ENCODE measurements around the gene LPP. TPM values are rescaled to one million over a fixed set of nuclear protein-coding genes. Genes with fewer than 3 reads are reported as not detected.

Gene LPP
- total RNA-seq, 2 donors from 2014 or later: 1,568 to 1,607 TPM

DNA sequence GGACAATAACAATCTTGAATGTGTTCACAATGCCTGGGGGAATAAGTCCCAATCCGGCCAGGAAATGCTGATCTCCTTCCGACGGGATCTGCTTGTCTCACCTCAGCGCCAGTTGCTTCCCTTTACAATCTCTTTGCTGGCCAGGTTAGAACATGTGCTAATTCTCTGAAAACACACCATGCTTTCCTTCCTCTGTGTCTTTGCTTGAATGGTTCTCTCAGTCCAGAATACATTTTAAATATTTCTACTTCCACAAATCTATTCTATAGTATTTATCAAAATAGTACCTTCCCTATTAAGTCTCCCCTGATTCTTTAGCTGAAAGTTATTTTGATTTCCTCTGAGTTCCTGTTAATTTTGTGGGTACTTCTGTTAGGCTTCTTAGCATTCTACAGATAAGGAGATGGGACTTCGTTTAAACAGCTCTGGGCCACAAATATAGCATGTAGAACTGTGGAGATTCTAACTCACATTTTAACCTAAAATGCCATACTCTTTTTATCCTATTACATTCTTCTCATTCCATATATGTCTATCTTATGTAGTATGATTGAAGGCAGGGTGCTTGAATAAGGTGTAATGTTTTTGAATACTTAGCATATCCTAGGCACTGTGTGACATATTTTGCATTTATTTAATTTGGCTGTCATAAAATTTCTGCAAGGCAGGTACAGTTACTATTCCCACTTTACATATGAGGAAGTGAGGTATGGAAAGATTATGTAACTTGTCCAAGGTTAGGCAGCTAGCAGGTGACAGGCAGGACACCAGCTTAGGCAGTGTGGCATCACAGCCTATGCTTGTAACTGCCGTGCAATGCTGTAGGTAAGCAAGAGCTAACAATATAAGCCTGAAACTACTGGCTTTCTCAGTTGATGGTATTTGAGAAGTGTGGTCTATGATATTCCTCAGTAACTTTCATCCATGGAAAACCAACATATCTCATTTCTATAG lies 299.8 kb downstream of the LPP start:
- no peak for DNase-seq (ENCODE audit: low spot score)
- no peaks in the 10 kb centered on the region for H3K36me3 ChIP-seq
- no peak overlapping the region for H3K27ac ChIP-seq
- H3K9me3 ChIP-seq: no peaks in the 10 kb centered on the region
- TF ChIP-seq, protein P1, sequence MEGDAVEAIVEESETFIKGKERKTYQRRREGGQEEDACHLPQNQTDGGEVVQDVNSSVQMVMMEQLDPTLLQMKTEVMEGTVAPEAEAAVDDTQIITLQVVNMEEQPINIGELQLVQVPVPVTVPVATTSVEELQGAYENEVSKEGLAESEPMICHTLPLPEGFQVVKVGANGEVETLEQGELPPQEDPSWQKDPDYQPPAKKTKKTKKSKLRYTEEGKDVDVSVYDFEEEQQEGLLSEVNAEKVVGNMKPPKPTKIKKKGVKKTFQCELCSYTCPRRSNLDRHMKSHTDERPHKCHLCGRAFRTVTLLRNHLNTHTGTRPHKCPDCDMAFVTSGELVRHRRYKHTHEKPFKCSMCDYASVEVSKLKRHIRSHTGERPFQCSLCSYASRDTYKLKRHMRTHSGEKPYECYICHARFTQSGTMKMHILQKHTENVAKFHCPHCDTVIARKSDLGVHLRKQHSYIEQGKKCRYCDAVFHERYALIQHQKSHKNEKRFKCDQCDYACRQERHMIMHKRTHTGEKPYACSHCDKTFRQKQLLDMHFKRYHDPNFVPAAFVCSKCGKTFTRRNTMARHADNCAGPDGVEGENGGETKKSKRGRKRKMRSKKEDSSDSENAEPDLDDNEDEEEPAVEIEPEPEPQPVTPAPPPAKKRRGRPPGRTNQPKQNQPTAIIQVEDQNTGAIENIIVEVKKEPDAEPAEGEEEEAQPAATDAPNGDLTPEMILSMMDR (IDR thresholded peaks at IDR 0.05): no peak
- no peak for ATAC-seq (ENCODE audit: insufficient number of reproducible peaks, low FRiP score, low read depth)
- no peak overlapping the region for H3K4me3 ChIP-seq
- peaks cover 33 to 38% of the 10 kb centered on the region in 2 donors for H3K4me1 ChIP-seq (ENCODE audit: control insufficient read depth in 1 of 2, low read depth in 2 of 2)
- H3K27me3 ChIP-seq (replicated peaks; ENCODE audit: insufficient read depth): no peaks in the 10 kb centered on the region

DNA sequence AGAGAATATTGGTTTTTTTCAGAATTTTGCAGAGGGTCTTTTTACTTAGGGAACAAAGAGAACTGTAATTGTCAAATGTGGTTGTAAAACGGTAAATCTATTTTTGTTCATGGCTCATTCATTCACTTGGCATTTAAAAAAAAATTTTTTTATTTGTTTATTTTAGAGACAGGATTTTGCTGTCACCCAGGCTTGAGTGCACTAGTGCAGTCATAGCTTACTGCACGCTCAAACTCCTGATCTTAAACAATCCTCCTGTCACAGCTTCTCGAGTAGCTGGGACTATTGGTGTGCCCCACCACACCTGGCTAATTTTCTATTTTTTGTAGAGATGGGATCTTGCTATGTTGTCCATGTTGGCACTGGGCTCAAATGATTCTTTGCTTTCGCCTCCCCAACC lies 301.8 kb downstream of the LPP start:
- Histone ChIP-seq H3K27ac (no peak overlapping the region), H3K27me3 (replicated peaks; ENCODE audit: insufficient read depth) (no peaks in the 10 kb centered on the region), H3K36me3 (no peaks in the 10 kb centered on the region), H3K9me3 (no peaks in the 10 kb centered on the region), H3K4me1 (ENCODE audit: control insufficient read depth in 1 of 2, low read depth in 2 of 2) (peaks cover 33 to 47% of the 10 kb centered on the region in 2 donors), H3K4me3 (no peak overlapping the region)
- no peak for DNase-seq (ENCODE audit: low spot score)
- TF ChIP-seq, protein P1 (IDR thresholded peaks at IDR 0.05): no peak
- ATAC-seq (ENCODE audit: insufficient number of reproducible peaks, low FRiP score, low read depth): no peak

DNA sequence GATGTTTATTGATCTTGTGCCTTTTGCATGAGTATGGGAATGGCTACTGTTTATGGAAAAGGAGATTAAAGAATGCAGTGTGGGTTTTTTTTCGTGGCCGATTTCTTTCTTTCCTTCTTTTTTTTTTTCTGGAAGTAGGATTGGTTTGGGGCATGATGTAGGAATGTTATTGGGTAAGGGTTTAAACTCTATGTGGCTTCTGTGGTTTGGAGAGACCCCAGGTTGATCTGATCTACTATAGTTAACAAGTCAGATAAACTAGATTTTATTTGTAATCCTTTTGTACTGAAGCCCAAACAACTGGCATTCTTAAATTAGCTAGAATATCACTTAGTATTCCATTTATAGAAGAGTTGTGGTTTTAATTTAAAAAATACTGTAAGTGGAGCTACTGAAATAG lies 304.8 kb downstream of the LPP start:
- Histone ChIP-seq H3K9me3 (no peaks in the 10 kb centered on the region), H3K27me3 (replicated peaks; ENCODE audit: insufficient read depth) (no peaks in the 10 kb centered on the region), H3K4me3 (no peak overlapping the region), H3K4me1 (ENCODE audit: control insufficient read depth in 1 of 2, low read depth in 2 of 2) (peaks cover 26 to 49% of the 10 kb centered on the region in 2 donors), H3K36me3 (no peaks in the 10 kb centered on the region), H3K27ac (no peak overlapping the region)
- no peak for DNase-seq (ENCODE audit: low spot score)
- TF ChIP-seq, protein P1 (IDR thresholded peaks at IDR 0.05): no peak
- no peak for ATAC-seq (ENCODE audit: insufficient number of reproducible peaks, low FRiP score, low read depth)

DNA sequence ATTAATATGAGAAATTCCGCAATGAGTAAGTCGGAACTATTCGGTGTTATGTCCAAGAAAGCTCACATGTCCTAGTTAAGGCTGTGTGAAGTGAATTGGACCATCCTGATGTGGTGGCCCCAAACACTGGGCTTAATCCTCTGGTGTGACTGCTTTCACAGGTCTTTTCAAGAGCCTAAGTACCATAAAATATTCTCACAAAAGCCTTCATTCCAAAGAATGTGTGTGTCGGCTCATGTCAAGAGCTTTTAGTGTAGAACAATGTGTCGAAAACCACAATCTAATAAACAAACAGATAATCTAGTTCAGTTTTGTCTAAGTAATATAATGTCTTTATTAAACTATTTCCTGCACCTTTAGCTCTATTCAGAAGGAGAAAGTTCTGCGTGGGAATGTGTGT lies 311.4 kb downstream of the LPP start:
- no peaks in the 10 kb centered on the region for H3K36me3 ChIP-seq
- H3K4me1 ChIP-seq (ENCODE audit: control insufficient read depth in 1 of 2, low read depth in 2 of 2): peaks cover 20 to 52% of the 10 kb centered on the region in 2 donors
- ATAC-seq (ENCODE audit: insufficient number of reproducible peaks, low FRiP score, low read depth) (no peak), DNase-seq (ENCODE audit: low spot score) (no peak)
- no peaks in the 10 kb centered on the region for H3K9me3 ChIP-seq
- TF ChIP-seq, protein P1 (IDR thresholded peaks at IDR 0.05): no peak
- no peak overlapping the region for H3K4me3 ChIP-seq
- H3K27ac ChIP-seq: no peak overlapping the region
- H3K27me3 ChIP-seq (replicated peaks; ENCODE audit: insufficient read depth): no peaks in the 10 kb centered on the region

DNA sequence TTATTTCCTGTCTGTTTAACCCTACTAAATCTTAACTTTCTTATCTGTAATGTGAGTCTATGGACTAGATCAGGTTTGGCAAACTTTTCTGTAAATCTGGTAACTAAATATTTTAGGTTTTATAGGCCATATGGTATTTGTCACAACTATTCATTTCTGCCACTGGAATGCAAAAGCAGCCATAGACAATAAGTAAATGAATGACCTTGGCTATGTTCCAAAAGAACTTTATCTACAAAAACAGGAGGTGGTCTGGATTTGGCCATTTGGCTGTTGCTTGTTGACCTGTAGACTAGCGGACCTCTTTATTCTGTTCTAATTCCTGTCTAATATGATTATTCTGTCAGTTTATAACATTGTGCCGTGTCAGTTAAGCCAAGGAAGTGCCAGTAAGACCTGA lies 314.2 kb downstream of the LPP start:
- Histone ChIP-seq H3K4me3 (no peak overlapping the region), H3K27ac (peak overlapping the region; percentile 40 to 43), H3K9me3 (no peaks in the 10 kb centered on the region), H3K36me3 (no peaks in the 10 kb centered on the region), H3K27me3 (replicated peaks; ENCODE audit: insufficient read depth) (no peaks in the 10 kb centered on the region), H3K4me1 (ENCODE audit: control insufficient read depth in 1 of 2, low read depth in 2 of 2) (peaks cover 21 to 66% of the 10 kb centered on the region in 2 donors)
- ATAC-seq (ENCODE audit: insufficient number of reproducible peaks, low FRiP score, low read depth) (no peak), DNase-seq (ENCODE audit: low spot score) (no peak)
- TF ChIP-seq, protein P1 (IDR thresholded peaks at IDR 0.05): no peak
